NOMO-1 (cell line): ENCODE measurements around the gene ADAMTS2.

Experiments
- DNase-seq, 2 experiments: peaks; one replicate each; lab custom pipeline; 2025; ENCODE audit not compliant: unreplicated experiment in 2 of 2; lab: John Stamatoyannopoulos, UW

ADAMTS2 gene

GRCh38 chr5:179134511-179134910 is 210.8 kb downstream of the ADAMTS2 start:
- no peak for DNase-seq

- no peak for DNase-seq
These were observed 212.5 kb downstream of the ADAMTS2 start for GRCh38 chr5:179132586-179133355.

GRCh38 chr5:179131886-179132585 is 213.2 kb downstream of the ADAMTS2 start:
- DNase-seq, result no peak

- DNase-seq, result no peak
These were observed 213.9 kb downstream of the ADAMTS2 start for GRCh38 chr5:179131321-179131835.

- DNase-seq, result no peak
These were observed 215.1 kb downstream of the ADAMTS2 start for GRCh38 chr5:179130101-179130681.

- DNase-seq, result no peak
These were observed 215.6 kb downstream of the ADAMTS2 start for GRCh38 chr5:179129607-179130071.

- no peak for DNase-seq
These were observed 216.3 kb downstream of the ADAMTS2 start for GRCh38 chr5:179128976-179129375.

- DNase-seq, result no peak
These were observed 217.3 kb downstream of the ADAMTS2 start for GRCh38 chr5:179128041-179128365.

GRCh38 chr5:179127136-179128040 is 217.9 kb downstream of the ADAMTS2 start:
- DNase-seq, result no peak

GRCh38 chr5:179126506-179126991 is 218.7 kb downstream of the ADAMTS2 start:
- no peak for DNase-seq

GRCh38 chr5:179125789-179126505 is 219.3 kb downstream of the ADAMTS2 start:
- DNase-seq, result no peak

- DNase-seq, result no peak
These were observed 220.1 kb downstream of the ADAMTS2 start for GRCh38 chr5:179124853-179125788.

- DNase-seq, result no peak
These were observed 220.9 kb downstream of the ADAMTS2 start for GRCh38 chr5:179124273-179124852.

GRCh38 chr5:179123491-179124272 is 221.6 kb downstream of the ADAMTS2 start:
- no peak for DNase-seq

- no peak for DNase-seq
These were observed 222.2 kb downstream of the ADAMTS2 start for GRCh38 chr5:179123109-179123426.

- no peak for DNase-seq
These were observed 222.7 kb downstream of the ADAMTS2 start for GRCh38 chr5:179122411-179123108.

GRCh38 chr5:179121667-179122111 is 223.6 kb downstream of the ADAMTS2 start:
- DNase-seq, result no peak
